ENCODE results near the gene ADGRG1.

DNA sequence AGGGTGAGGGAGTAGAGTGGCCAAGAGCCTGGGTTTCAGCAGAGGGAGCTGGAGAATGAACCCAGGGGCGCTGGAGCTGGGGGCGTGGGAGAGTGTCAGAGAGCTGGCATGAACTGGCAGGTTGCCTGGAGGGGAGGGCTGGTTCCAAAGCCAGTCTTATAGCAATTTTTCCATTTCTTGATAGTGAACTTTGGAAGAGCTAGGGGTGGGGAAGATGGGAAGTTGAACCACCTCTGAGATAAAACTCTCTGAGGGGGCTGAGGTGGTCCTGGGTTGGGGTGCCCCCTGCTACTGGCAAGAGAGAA is 49.1 kb upstream of the ADGRG1 start:
- no peak for TF ChIP-seq POLR2A (IDR thresholded peaks at IDR 0.05)
- TF ChIP-seq, protein P1, sequence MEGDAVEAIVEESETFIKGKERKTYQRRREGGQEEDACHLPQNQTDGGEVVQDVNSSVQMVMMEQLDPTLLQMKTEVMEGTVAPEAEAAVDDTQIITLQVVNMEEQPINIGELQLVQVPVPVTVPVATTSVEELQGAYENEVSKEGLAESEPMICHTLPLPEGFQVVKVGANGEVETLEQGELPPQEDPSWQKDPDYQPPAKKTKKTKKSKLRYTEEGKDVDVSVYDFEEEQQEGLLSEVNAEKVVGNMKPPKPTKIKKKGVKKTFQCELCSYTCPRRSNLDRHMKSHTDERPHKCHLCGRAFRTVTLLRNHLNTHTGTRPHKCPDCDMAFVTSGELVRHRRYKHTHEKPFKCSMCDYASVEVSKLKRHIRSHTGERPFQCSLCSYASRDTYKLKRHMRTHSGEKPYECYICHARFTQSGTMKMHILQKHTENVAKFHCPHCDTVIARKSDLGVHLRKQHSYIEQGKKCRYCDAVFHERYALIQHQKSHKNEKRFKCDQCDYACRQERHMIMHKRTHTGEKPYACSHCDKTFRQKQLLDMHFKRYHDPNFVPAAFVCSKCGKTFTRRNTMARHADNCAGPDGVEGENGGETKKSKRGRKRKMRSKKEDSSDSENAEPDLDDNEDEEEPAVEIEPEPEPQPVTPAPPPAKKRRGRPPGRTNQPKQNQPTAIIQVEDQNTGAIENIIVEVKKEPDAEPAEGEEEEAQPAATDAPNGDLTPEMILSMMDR (IDR thresholded peaks at IDR 0.05) = no peak

Data from vagina (tissue), 2 donors.